ENCODE data around the gene AUP1.
"Not testable (repeated sequence)": the region's sequence is repeated elsewhere in the genome, so short reads cannot be mapped to it uniquely, and the experiment has no call there.

AUP1 gene

GRCh38 chr2:74497777-74498499 lies 31.6 kb downstream of the AUP1 start:
- peaks cover 71% of the 10 kb centered on the region for H3K27me3 ChIP-seq (ENCODE audit: control insufficient read depth, insufficient read depth, low read length)
- H3K4me3 ChIP-seq (ENCODE audit: low read length), result peak overlapping the region; percentile 54; the same call in 1 of the 2 replicates

GRCh38 chr2:74496997-74497776 lies 32.3 kb downstream of the AUP1 start:
- Histone ChIP-seq H3K4me3 (ENCODE audit: low read length) (peak overlapping the region; percentile 54; the same call in 1 of the 2 replicates), H3K4me1 (ENCODE audit: control insufficient read depth, insufficient read depth, low read length) (peaks cover 2% of the 10 kb centered on the region; the same call in 1 of the 2 replicates), H3K9me3 (ENCODE audit: control insufficient read depth, insufficient read depth, low read length) (no peaks in the 10 kb centered on the region), H3K27me3 (ENCODE audit: control insufficient read depth, insufficient read depth, low read length) (peaks cover 63% of the 10 kb centered on the region), H3K27ac (ENCODE audit: low read length) (no peak overlapping the region), H3K36me3 (ENCODE audit: control insufficient read depth, insufficient read depth, low read length) (peaks cover 9% of the 10 kb centered on the region)
- WGBS (ENCODE audit: insufficient coverage, insufficient read length), result no CpG with 5 or more reads among the region's 19 CpGs
- no peak for DNase-seq (ENCODE audit: low read depth, low spot score)

More at GRCh38 chr2:74497777-74498499, 31.6 kb downstream of the AUP1 start:
- no CpG with 5 or more reads among the region's 61 CpGs for WGBS (ENCODE audit: insufficient coverage, insufficient read length)
- H3K4me1 ChIP-seq (ENCODE audit: control insufficient read depth, insufficient read depth, low read length), result peaks cover 2% of the 10 kb centered on the region; the same call in 1 of the 2 replicates
- no peaks in the 10 kb centered on the region for H3K9me3 ChIP-seq (ENCODE audit: control insufficient read depth, insufficient read depth, low read length)
- DNase-seq (ENCODE audit: low read depth, low spot score), result no peak
- H3K36me3 ChIP-seq (ENCODE audit: control insufficient read depth, insufficient read depth, low read length), result peaks cover 2% of the 10 kb centered on the region; the same call in 1 of the 2 replicates
- H3K27ac ChIP-seq (ENCODE audit: low read length), result no peak overlapping the region

DNA sequence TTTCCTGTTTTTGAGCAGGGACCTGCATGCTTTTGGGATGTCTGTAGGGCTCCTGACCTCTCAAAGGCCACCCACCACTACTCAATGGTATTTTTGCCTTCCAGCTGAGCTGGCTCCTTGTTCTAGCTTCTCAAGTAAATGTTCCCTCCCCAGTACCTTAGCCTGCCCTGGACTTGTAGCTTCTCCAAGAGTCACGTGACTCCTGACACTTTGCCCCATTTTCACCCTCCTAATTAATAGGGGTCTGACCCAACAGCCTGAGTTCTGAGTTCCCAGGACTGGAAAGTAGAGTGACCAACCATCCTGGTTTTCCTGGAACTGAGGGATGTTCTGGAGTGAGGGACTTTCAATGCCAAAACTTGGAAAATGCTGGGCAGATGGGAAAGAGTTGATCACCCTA lies 34.1 kb downstream of the AUP1 start:
- Histone ChIP-seq H3K27me3 (ENCODE audit: control insufficient read depth, insufficient read depth, low read length) (peaks cover 46% of the 10 kb centered on the region), H3K4me1 (ENCODE audit: control insufficient read depth, insufficient read depth, low read length) (no peaks in the 10 kb centered on the region)
- no CpG with 5 or more reads among the region's 1 CpG for WGBS (ENCODE audit: insufficient coverage, insufficient read length)

GRCh38 chr2:74493546-74493945 lies 36.0 kb downstream of the AUP1 start:
- no peaks in the 10 kb centered on the region for H3K9me3 ChIP-seq (ENCODE audit: control insufficient read depth, insufficient read depth, low read length)
- peaks cover 28% of the 10 kb centered on the region for H3K27me3 ChIP-seq (ENCODE audit: control insufficient read depth, insufficient read depth, low read length)
- H3K4me1 ChIP-seq (ENCODE audit: control insufficient read depth, insufficient read depth, low read length), result no peaks in the 10 kb centered on the region
- no CpG with 5 or more reads among the region's 3 CpGs for WGBS (ENCODE audit: insufficient coverage, insufficient read length)
- H3K36me3 ChIP-seq (ENCODE audit: control insufficient read depth, insufficient read depth, low read length), result peaks cover 24% of the 10 kb centered on the region
- no peak overlapping the region for H3K27ac ChIP-seq (ENCODE audit: low read length)
- no peak for DNase-seq (ENCODE audit: low read depth, low spot score)
- no peak overlapping the region for H3K4me3 ChIP-seq (ENCODE audit: low read length)

More for the DNA sequence above, 34.1 kb downstream of the AUP1 start:
- H3K27ac ChIP-seq (ENCODE audit: low read length), result no peak overlapping the region
- no peaks in the 10 kb centered on the region for H3K9me3 ChIP-seq (ENCODE audit: control insufficient read depth, insufficient read depth, low read length)
- peaks cover 21% of the 10 kb centered on the region for H3K36me3 ChIP-seq (ENCODE audit: control insufficient read depth, insufficient read depth, low read length)
- no peak for DNase-seq (ENCODE audit: low read depth, low spot score)
- H3K4me3 ChIP-seq (ENCODE audit: low read length), result no peak overlapping the region

- Histone ChIP-seq H3K4me1 (ENCODE audit: control insufficient read depth, insufficient read depth, low read length) (no peaks in the 10 kb centered on the region), H3K27me3 (ENCODE audit: control insufficient read depth, insufficient read depth, low read length) (peaks cover 12% of the 10 kb centered on the region), H3K9me3 (ENCODE audit: control insufficient read depth, insufficient read depth, low read length) (no peaks in the 10 kb centered on the region), H3K36me3 (ENCODE audit: control insufficient read depth, insufficient read depth, low read length) (peaks cover 24% of the 10 kb centered on the region), H3K4me3 (ENCODE audit: low read length) (no peak overlapping the region), H3K27ac (ENCODE audit: low read length) (no peak overlapping the region)
- no CpG with 5 or more reads among the region's 12 CpGs for WGBS (ENCODE audit: insufficient coverage, insufficient read length)
- no peak for DNase-seq (ENCODE audit: low read depth, low spot score)
These were observed 37.6 kb downstream of the AUP1 start for GRCh38 chr2:74491648-74492544.

- H3K4me1 ChIP-seq (ENCODE audit: control insufficient read depth, insufficient read depth, low read length), result no peaks in the 10 kb centered on the region
- no peaks in the 10 kb centered on the region for H3K27me3 ChIP-seq (ENCODE audit: control insufficient read depth, insufficient read depth, low read length)
- no peak overlapping the region for H3K27ac ChIP-seq (ENCODE audit: low read length)
- no peaks in the 10 kb centered on the region for H3K9me3 ChIP-seq (ENCODE audit: control insufficient read depth, insufficient read depth, low read length)
- H3K4me3 ChIP-seq (ENCODE audit: low read length), result no peak overlapping the region
- WGBS (ENCODE audit: insufficient coverage, insufficient read length), result no CpG with 5 or more reads among the region's 9 CpGs
- peaks cover 24% of the 10 kb centered on the region for H3K36me3 ChIP-seq (ENCODE audit: control insufficient read depth, insufficient read depth, low read length)
- no peak for DNase-seq (ENCODE audit: low read depth, low spot score)
These were observed 39.6 kb downstream of the AUP1 start for GRCh38 chr2:74489906-74490305.

- no CpG with 5 or more reads among the region's 9 CpGs for WGBS (ENCODE audit: insufficient coverage, insufficient read length)
- no peak overlapping the region for H3K4me3 ChIP-seq (ENCODE audit: low read length)
- no peak for DNase-seq (ENCODE audit: low read depth, low spot score)
- no peaks in the 10 kb centered on the region for H3K27me3 ChIP-seq (ENCODE audit: control insufficient read depth, insufficient read depth, low read length)
- no peaks in the 10 kb centered on the region for H3K9me3 ChIP-seq (ENCODE audit: control insufficient read depth, insufficient read depth, low read length)
- H3K36me3 ChIP-seq (ENCODE audit: control insufficient read depth, insufficient read depth, low read length), result peaks cover 24% of the 10 kb centered on the region
- H3K27ac ChIP-seq (ENCODE audit: low read length), result no peak overlapping the region
- no peaks in the 10 kb centered on the region for H3K4me1 ChIP-seq (ENCODE audit: control insufficient read depth, insufficient read depth, low read length)
These were observed 40.6 kb downstream of the AUP1 start for GRCh38 chr2:74488643-74489481.

DNA sequence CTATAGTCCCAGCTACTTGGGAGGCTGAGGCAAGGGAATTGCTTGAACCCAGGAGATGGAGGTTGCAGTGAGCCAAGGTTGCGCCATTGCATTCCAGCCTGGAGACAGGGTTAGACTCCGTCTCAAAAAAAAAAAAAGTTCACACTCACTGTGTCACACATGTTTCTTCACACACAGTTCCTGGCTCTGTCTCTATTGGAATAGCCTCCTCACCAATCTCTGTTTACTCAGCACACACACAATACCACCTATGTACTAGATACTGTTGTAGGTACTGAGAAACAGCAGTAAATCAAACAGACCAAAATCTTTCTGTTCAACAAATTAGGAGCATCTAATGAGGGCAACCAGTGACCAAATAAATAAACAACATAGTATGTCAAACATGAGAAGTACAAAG lies 43.4 kb downstream of the AUP1 start:
- Histone ChIP-seq H3K9me3 (ENCODE audit: control insufficient read depth, insufficient read depth, low read length) (no peaks in the 10 kb centered on the region), H3K36me3 (ENCODE audit: control insufficient read depth, insufficient read depth, low read length) (peaks cover 6% of the 10 kb centered on the region; the same call in 1 of the 2 replicates), H3K4me1 (ENCODE audit: control insufficient read depth, insufficient read depth, low read length) (peaks cover 6% of the 10 kb centered on the region), H3K27me3 (ENCODE audit: control insufficient read depth, insufficient read depth, low read length) (no peaks in the 10 kb centered on the region), H3K27ac (ENCODE audit: low read length) (no peak overlapping the region), H3K4me3 (ENCODE audit: low read length) (no peak overlapping the region)
- DNase-seq (ENCODE audit: low read depth, low spot score), result no peak
- no CpG with 5 or more reads among the region's 2 CpGs for WGBS (ENCODE audit: insufficient coverage, insufficient read length)

- WGBS (ENCODE audit: insufficient coverage, insufficient read length), result no CpG with 5 or more reads among the region's 19 CpGs
- not testable (repeated sequence) for H3K36me3 ChIP-seq (ENCODE audit: control insufficient read depth, insufficient read depth, low read length); H3K27me3 ChIP-seq (ENCODE audit: control insufficient read depth, insufficient read depth, low read length); H3K4me1 ChIP-seq (ENCODE audit: control insufficient read depth, insufficient read depth, low read length); DNase-seq (ENCODE audit: low read depth, low spot score); H3K9me3 ChIP-seq (ENCODE audit: control insufficient read depth, insufficient read depth, low read length); H3K27ac ChIP-seq (ENCODE audit: low read length)
- peak overlapping the region; percentile 58; the same call in 1 of the 2 replicates for H3K4me3 ChIP-seq (ENCODE audit: low read length)
These were observed 45.8 kb downstream of the AUP1 start for GRCh38 chr2:74483675-74484164.
